DMS153 treated with DMSO at 0.1 percent for 48 hours (cell line): ENCODE results near the gene SAP30.
A peak's percentile ranks its signal among the peaks of the same experiment; 100 is the strongest.

Source experiments
- DNase-seq: peaks from one replicate; lab custom pipeline; 2025; ENCODE audit not compliant: unreplicated experiment; lab: John Stamatoyannopoulos, UW

The SAP30 gene, protein sequence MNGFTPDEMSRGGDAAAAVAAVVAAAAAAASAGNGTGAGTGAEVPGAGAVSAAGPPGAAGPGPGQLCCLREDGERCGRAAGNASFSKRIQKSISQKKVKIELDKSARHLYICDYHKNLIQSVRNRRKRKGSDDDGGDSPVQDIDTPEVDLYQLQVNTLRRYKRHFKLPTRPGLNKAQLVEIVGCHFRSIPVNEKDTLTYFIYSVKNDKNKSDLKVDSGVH

DNA sequence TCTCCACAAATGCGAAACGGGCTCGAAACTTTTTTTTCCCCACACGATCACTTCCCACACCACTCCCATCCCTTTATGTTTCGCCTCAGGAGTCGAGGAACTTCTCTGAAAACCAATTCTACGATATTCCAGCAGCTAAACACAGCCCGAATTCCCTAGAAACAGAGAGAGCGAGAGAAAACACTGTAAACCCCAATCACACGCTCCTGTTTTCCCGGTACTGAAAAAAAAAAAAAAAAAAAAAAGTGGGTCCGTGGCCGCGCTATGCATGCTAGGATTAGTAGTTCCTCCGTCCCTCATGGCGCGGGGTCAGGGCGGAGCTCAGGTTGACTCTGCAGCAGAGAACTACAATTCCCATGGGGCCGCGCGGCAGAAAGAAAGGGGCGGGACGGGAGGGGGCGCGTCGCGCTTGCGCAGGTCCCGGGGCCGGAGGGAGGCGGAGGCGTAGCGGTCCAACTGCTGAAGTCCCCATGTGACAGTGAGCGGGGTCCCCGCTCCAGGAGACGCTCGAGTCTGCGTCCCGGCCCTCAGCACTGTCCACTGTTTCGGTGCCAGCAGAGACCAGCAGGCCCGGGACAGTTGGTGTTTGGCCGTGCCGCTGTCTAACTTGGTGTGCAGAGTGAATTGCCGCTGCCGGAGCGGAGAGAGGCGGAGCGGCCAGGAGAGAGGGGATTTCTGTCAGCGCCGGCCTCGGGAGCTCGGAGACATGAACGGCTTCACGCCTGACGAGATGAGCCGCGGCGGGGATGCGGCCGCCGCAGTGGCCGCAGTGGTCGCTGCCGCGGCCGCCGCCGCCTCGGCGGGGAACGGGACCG is at the start of gene SAP30:
Gene SAP30 (plus strand): TSS at position 478 of the 815 bp plus-strand sequence. CDS start 229 bp downstream, at position 707.
- DNase-seq, result peak; percentile 89

GRCh38 chr4:173325007-173325736 is 45.6 kb upstream of the SAP30 start:
- no peak for DNase-seq

DNA sequence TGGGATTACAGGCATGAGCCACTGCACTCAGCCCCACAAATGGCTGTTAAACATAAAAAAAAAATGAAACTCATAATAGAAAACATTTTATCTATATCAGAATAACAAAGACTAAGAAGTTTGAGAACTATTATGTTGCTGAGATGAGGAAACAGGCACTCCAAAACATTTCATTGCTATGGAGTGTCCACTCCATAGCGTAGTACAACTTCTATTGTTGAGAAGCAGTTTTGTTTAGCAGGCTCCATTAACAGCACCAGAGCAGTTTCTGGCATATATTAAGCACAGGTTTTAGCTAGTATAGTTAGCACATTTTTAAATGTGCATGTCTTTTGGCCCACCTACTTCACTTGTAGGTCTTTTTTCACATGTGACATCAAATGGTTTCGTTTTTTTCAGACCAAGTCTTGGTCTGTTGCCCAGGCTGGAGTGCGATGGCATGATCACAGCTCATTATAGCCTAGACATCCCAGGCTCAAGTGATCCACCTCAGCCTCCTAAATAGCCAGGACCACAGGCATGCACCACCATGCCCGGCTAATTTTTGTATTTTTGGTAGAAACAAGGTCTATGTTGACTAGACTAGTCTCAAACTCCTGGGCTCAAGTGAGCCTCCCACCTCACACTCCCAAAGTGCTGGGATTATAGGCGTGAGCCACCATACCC is 42.4 kb upstream of the SAP30 start:
- DNase-seq, result no peak

DNA sequence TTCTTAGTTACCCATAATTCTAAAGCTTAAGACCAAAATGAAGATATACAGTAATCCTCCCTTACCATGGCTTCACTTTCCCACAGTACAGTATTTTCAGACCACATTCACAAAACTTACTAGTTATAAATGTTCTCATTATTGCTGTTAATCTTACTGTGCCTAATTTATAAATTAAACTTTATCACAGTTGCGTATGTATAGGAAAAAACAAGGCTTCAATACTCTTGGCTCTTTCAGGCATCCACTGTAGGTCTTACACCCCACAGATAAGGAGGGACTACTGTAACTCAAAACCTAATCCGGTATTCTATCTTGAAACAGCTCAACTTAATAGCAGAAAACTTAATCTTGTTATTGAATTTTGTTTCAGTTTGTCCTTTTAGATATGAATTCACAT is 40.2 kb upstream of the SAP30 start:
- no peak for DNase-seq

- no peak for DNase-seq
Measured at GRCh38 chr4:173332021-173332487, 38.7 kb upstream of the SAP30 start.

DNA sequence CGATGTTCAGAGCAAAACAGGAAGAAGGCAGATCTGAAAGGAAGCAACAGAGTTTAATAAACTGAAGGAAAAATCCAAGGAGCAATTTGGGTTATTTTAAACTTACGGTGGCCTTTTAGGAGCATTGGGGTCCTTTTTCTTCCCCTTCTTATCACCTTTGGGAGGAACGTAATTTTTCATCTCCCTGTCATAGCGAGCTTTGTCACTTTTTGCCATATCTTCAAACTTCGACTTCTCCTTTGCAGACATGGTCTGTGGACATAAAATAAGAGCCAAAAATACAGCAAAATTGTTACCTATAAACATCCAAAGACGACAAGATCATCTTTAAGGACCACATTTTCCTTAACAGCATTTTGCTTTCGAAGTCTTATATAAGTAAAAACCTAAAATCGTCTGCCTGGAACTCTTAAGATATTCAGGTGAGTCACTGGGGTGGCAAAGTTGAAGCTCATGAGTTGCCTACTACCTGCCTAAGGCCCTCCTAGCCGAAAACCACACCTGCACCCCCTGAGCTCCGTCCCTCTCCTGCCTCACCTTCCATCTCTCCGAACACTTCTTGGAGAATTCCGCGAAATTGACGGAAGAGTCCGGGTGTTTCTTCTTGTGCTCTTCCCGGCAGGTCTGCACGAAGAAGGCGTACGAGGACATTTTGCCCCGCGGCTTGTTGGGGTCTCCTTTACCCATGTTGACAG is 37.6 kb upstream of the SAP30 start:
- DNase-seq, result no peak

GRCh38 chr4:173333658-173334084 is 37.1 kb upstream of the SAP30 start:
- no peak for DNase-seq

- DNase-seq, result peak; percentile 98
Measured at GRCh38 chr4:173334085-173334890, 36.5 kb upstream of the SAP30 start, which contains the start of gene HMGB2. HMGB2 (minus strand) TSS chr4:173334358; CDS start chr4:173333649, 709 bp downstream.

DNA sequence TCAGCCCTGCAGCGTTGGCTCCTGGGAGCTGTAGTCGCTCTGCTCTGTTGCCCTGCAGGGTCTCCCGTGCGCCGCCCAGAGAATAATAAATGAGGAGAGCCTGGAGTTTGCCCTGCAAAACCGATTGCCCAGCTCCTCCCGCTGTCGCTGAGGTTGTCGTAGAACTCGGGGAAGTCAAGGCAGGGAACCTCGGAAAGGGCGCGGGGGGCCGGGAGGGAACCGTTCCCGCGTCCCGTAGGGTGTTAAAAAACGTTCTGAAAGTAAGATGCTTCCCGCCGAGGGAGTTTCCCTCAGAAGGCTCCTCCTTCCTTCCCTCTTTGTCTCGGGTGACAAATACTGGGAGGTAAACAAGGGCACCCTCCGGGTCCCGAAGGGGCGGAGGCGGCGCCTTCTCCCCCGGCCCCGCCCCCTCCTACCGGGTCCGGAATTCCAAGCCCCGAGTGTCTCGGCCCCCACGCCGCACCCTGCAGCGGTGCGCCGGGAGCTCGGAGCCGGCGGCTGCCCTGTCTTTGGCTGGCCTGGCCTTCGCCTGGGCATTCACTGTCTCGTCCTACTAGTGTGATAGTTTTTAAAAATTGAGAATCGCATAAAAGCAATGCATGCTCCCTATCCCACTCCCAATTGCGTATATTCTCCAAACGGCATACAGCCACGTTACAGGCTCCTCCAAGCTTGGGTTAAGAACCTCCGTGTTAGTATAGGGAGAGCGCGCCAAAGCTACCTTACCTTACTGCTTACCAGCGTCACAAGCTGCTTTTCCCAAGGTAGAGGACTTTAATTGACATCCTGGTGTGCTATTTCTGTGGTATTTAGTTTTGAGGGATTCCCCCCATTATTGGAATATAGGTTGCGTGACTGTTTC is 35.6 kb upstream of the SAP30 start:
- DNase-seq, result peak; percentile 77

- no peak for DNase-seq
Measured at GRCh38 chr4:173337463-173337862, 33.3 kb upstream of the SAP30 start.

DNA sequence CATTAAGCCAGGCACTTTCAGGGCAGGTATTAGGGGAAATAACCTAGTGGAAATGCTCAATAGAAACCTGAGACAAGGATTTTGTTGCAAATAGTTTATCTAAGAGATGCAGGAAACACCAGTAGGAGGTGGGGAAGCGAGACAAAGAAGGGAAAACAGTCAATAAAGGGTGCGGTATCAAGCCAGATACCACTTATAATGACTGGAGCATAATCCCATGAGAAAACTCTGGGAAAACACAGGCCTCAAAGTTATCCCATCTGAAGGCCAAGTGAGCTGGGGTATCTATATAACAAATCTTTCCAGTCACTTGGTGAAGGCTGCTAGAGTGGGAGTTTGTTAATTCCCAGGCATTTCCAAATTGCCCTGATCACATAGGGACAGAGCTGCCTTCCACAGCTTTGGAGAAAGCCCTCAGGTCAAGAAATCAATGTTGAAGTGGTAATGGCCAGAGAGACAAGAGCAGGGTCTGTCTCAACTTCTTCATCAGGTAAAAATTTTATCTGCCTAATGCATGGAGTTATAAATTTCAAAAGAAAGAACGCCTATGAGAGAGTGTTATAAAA is 26.8 kb upstream of the SAP30 start:
- no peak for DNase-seq

- DNase-seq, result no peak
Measured at GRCh38 chr4:173345648-173346047, 25.1 kb upstream of the SAP30 start.

DNA sequence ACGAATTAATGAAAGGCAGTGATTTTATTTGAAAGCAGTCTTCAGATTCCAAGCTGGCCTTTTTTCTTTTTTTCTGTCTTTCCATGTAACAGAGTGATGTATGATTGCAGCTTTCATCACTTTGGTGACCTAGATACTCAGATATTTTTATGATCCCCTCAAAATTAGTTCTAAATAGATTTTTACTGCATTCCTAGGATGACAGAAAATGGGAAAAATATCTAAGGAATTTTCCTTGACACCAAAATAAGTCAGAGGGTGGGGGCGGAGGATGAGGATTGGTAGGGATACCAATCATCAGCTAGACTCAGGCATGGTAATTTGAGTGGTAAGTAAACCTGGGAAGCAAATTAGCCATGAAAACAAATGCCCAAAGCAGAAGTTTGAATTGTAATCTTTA is 24.7 kb upstream of the SAP30 start:
- no peak for DNase-seq

- no peak for DNase-seq
Measured at GRCh38 chr4:173347467-173347866, 23.3 kb upstream of the SAP30 start.

DNA sequence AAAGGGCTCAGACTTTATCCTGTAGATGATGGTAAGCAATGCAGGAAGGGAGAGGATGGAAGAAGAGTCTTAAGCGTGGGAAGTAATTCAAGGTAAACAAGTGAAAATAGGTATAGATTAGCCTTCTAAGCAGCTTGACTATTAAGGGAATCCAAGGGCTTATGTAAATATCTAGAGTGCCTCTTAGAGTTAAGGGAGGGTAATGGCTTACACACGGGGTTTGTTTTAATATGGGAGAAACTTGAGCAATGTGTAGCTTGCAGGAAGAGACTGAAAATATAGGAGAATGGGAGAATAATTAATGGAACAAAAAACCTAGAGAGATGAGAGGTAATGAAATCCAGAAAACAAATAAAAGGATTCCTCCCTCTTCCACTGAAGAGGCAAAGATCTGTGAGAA is 12.8 kb upstream of the SAP30 start:
- no peak for DNase-seq

- DNase-seq, result no peak
Measured at GRCh38 chr4:173360587-173361221, 10.1 kb upstream of the SAP30 start.

- no peak for DNase-seq
Measured at GRCh38 chr4:173362666-173363065, 8.1 kb upstream of the SAP30 start.
